Activated naive CD8-positive, alpha-beta T cell treated with anti-CD3 and anti-CD28 coated beads, Interleukin-2, amount 50 U/mL, for 24 hours (primary cell): ENCODE measurements around the gene VWA2.
A peak's percentile ranks its signal among the peaks of the same experiment; 100 is the strongest.

Experiments
- ATAC-seq: fragments of 150-1000 bp; cut with Tn5 transposase; one replicate; pipeline ENCODE4 v1.10.0; 2021
- DNase-seq: peaks from one replicate; pipeline ENCODE4 v3.0.0; 2021
- H3K27ac Mint-ChIP-seq: one replicate; pipeline ENCODE4 v1.8.0; 2021; ENCODE audit warnings: mild to moderate bottlenecking, mixed read lengths
- H3K27me3 Mint-ChIP-seq: one replicate; pipeline ENCODE4 v1.8.0; 2021; ENCODE audit warnings: mixed read lengths
- H3K36me3 Mint-ChIP-seq: one replicate; pipeline ENCODE4 v1.8.0; 2021; ENCODE audit warnings: low read depth, mixed read lengths
- H3K4me1 Mint-ChIP-seq: one replicate; pipeline ENCODE4 v1.8.0; 2021; ENCODE audit warnings: mixed read lengths
- H3K4me3 Mint-ChIP-seq: one replicate; pipeline ENCODE4 v1.8.0; 2021; ENCODE audit warnings: mild to moderate bottlenecking, moderate library complexity, mixed read lengths
- H3K9me3 Mint-ChIP-seq: one replicate; pipeline ENCODE4 v1.8.0; 2021; ENCODE audit warnings: mixed read lengths

Gene VWA2, protein sequence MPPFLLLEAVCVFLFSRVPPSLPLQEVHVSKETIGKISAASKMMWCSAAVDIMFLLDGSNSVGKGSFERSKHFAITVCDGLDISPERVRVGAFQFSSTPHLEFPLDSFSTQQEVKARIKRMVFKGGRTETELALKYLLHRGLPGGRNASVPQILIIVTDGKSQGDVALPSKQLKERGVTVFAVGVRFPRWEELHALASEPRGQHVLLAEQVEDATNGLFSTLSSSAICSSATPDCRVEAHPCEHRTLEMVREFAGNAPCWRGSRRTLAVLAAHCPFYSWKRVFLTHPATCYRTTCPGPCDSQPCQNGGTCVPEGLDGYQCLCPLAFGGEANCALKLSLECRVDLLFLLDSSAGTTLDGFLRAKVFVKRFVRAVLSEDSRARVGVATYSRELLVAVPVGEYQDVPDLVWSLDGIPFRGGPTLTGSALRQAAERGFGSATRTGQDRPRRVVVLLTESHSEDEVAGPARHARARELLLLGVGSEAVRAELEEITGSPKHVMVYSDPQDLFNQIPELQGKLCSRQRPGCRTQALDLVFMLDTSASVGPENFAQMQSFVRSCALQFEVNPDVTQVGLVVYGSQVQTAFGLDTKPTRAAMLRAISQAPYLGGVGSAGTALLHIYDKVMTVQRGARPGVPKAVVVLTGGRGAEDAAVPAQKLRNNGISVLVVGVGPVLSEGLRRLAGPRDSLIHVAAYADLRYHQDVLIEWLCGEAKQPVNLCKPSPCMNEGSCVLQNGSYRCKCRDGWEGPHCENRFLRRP

GRCh38 chr10:114239117-114239993 lies at the start of gene VWA2:
Gene VWA2 (plus strand): TSS chr10:114239254. CDS start chr10:114248714, 9,460 bp downstream.
- DNase-seq (peak; percentile 60), ATAC-seq (peak; percentile 69)
- no peaks in the 10 kb centered on the region for H3K36me3 Mint-ChIP-seq
- H3K4me3 Mint-ChIP-seq: peak within 1 kb of the TSS; percentile 54
- H3K27me3 Mint-ChIP-seq: peaks cover 64% of the 10 kb centered on the region
- H3K4me1 Mint-ChIP-seq: peaks cover 23% of the 10 kb centered on the region
- H3K27ac Mint-ChIP-seq: no peak within 1 kb of the TSS
- no peaks in the 10 kb centered on the region for H3K9me3 Mint-ChIP-seq

DNA sequence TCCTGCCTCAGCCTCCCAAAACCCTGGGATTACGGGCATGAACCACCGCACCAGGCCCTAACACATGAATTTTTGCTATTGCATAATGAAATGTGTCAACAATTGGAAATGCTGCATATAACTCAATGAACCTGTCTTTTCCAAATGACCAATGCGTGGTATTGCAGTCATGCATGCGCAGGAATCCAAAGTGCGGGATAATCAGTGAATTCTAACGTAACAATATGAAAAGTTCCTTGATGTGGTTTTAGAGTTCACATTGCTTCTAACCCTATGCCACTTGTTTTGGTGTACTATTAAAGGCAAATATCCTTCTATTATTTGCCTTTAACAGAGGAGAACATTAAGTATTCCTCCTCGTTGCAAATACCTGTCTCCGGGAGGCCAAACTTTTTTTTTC lies 49.4 kb upstream of the VWA2 start:
- H3K36me3 Mint-ChIP-seq: no peaks in the 10 kb centered on the region
- DNase-seq (no peak), ATAC-seq (no peak)
- no peaks in the 10 kb centered on the region for H3K9me3 Mint-ChIP-seq
- H3K4me3 Mint-ChIP-seq: no peak overlapping the region
- H3K27ac Mint-ChIP-seq: no peak overlapping the region
- H3K4me1 Mint-ChIP-seq: no peaks in the 10 kb centered on the region
- H3K27me3 Mint-ChIP-seq: peaks cover 11% of the 10 kb centered on the region

GRCh38 chr10:114195079-114195478 lies 44.0 kb upstream of the VWA2 start:
- Mint-ChIP-seq H3K4me3 (no peak overlapping the region), H3K27me3 (peaks cover 13% of the 10 kb centered on the region), H3K36me3 (no peaks in the 10 kb centered on the region), H3K27ac (no peak overlapping the region), H3K9me3 (no peaks in the 10 kb centered on the region), H3K4me1 (peaks cover 3% of the 10 kb centered on the region)
- DNase-seq (no peak), ATAC-seq (no peak)

- Mint-ChIP-seq H3K27me3 (peaks cover 14% of the 10 kb centered on the region), H3K36me3 (no peaks in the 10 kb centered on the region), H3K4me1 (peaks cover 3% of the 10 kb centered on the region), H3K9me3 (no peaks in the 10 kb centered on the region), H3K27ac (no peak overlapping the region), H3K4me3 (no peak overlapping the region)
- ATAC-seq (no peak), DNase-seq (no peak)
Measured at GRCh38 chr10:114199239-114199638, 39.8 kb upstream of the VWA2 start.

DNA sequence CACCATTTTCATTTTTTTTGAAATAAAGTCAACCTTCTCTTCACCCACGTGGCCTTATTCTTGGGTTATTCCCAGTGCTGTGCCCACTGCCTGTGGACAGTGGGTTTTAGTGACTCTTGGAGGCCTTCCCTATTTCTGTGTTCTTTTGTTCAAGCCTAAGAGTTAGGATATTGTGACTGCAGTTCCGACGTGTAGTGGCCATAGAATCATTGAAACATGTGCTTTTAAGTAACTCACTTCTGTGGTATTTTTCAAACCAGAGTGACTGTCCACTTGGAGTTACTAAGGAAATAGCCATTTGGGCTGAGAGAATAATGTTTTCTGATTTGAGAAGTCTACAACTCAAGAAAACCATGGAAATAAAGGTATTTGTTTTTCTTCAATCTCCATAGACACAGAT lies 36.2 kb upstream of the VWA2 start:
- Mint-ChIP-seq H3K27ac (no peak overlapping the region), H3K4me1 (no peaks in the 10 kb centered on the region), H3K4me3 (no peak overlapping the region), H3K9me3 (no peaks in the 10 kb centered on the region), H3K36me3 (no peaks in the 10 kb centered on the region), H3K27me3 (peaks cover 9% of the 10 kb centered on the region)
- DNase-seq (no peak), ATAC-seq (no peak)

DNA sequence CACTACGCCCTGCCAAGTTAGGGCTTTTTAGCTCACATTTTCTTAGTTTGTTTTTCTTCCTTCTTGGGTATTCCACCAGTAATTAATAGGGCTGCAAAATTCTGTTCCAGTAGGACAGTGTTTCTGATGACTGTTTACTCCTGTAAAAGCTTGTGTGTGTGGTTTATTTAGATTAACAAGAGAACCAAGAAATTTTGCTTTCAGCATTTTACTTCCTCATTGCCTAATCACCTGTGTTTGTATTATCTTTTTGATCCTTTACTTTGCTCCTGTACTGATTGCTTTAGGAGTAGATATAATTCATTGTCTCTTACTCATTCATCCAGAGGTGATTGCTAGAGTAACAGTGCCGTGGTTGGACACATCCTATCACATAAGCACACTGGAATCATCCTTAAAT lies 32.2 kb upstream of the VWA2 start:
- Mint-ChIP-seq H3K9me3 (no peaks in the 10 kb centered on the region), H3K27me3 (peaks cover 10% of the 10 kb centered on the region), H3K27ac (no peak overlapping the region), H3K36me3 (no peaks in the 10 kb centered on the region), H3K4me1 (no peaks in the 10 kb centered on the region), H3K4me3 (no peak overlapping the region)
- no peak for DNase-seq
- no peak for ATAC-seq

DNA sequence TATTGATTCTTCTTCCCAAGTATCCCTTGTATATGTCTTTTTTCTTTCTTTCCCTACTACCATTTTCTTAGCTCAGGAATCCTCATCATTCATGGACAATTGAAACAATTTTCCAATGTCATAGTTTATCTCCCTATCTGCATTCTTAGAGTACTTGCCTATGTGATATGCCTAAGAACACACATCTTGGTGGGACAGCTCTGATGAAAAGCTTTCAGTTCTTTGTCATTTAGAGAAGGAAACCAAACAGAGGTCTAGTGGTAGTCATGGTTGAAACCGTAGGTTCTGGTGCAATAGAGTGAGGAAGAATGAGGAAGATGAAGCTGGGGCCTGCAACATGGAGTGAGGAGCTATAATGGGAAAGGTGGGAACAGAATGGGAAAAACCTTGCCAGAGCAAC lies 31.7 kb upstream of the VWA2 start:
- H3K4me1 Mint-ChIP-seq: no peaks in the 10 kb centered on the region
- H3K4me3 Mint-ChIP-seq: no peak overlapping the region
- H3K27me3 Mint-ChIP-seq: peaks cover 10% of the 10 kb centered on the region
- no peaks in the 10 kb centered on the region for H3K9me3 Mint-ChIP-seq
- ATAC-seq (no peak), DNase-seq (no peak)
- no peak overlapping the region for H3K27ac Mint-ChIP-seq
- H3K36me3 Mint-ChIP-seq: no peaks in the 10 kb centered on the region

DNA sequence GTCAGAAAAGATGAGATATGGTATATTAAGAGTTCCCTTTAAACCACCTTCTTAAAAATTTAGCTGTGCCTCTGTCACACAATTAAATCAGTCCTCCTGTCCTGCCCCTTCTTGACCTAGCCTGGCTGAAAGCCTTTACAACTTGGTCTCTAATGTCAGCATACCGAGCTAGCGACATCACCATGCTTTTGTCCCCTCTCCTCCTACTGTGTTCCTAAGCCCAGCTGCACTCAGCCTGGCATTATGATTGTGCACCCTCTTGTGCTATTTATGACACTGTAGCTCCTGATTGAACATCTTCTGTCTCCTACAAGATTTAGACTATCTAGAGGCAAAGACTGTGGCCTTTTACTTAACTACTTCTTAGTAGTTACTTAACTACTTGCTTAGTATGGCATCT lies 30.7 kb upstream of the VWA2 start:
- Mint-ChIP-seq H3K36me3 (no peaks in the 10 kb centered on the region), H3K9me3 (no peaks in the 10 kb centered on the region), H3K27me3 (peaks cover 10% of the 10 kb centered on the region), H3K4me1 (no peaks in the 10 kb centered on the region), H3K4me3 (no peak overlapping the region), H3K27ac (no peak overlapping the region)
- no peak for DNase-seq
- ATAC-seq: no peak

DNA sequence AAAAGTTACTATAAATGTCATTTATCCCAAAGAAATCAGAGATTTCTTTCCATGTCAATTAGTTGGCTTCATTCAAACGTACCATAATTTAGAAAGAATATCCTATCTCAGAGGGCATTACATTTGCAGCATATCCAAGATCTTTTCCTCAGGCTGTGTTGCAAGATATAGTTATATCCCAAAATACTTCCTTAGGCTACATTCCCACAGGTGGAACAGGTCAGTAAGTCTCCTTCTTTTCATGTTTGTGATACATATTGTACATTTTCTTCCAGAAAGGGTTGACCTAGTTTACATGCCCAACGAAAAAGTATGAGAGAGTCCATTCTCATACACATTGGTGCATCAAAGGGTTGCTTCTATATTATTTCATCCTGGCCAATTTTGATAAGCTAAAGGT lies 26.9 kb upstream of the VWA2 start:
- no peaks in the 10 kb centered on the region for H3K36me3 Mint-ChIP-seq
- DNase-seq: no peak
- ATAC-seq: no peak
- H3K4me3 Mint-ChIP-seq: no peak overlapping the region
- H3K9me3 Mint-ChIP-seq: no peaks in the 10 kb centered on the region
- peaks cover 4% of the 10 kb centered on the region for H3K27me3 Mint-ChIP-seq
- no peaks in the 10 kb centered on the region for H3K4me1 Mint-ChIP-seq
- H3K27ac Mint-ChIP-seq: no peak overlapping the region

- DNase-seq (no peak), ATAC-seq (no peak)
- Mint-ChIP-seq H3K27me3 (peaks cover 4% of the 10 kb centered on the region), H3K9me3 (no peaks in the 10 kb centered on the region), H3K27ac (no peak overlapping the region), H3K4me3 (no peak overlapping the region), H3K36me3 (no peaks in the 10 kb centered on the region), H3K4me1 (no peaks in the 10 kb centered on the region)
Measured at GRCh38 chr10:114215033-114215432, 24.0 kb upstream of the VWA2 start.

DNA sequence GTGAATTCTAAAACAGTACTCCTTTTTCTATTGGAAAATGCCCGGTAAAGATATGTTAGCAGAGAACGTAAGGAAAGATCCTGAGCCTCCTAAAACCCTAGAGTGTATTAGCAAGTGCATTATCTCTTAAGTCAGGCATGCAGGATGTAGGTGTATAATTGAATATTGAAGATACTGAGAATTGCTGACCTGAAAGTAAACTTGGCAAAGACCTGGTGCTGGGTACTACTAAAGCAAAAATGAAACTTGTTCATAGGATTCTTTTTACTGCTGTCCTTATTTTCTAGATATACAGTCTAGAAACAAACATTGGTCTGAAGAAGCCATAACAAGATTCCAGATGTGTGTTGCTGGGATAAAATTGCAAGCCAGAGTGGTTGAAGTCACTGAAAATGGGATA lies 18.8 kb upstream of the VWA2 start:
- no peak overlapping the region for H3K27ac Mint-ChIP-seq
- peaks cover 2% of the 10 kb centered on the region for H3K27me3 Mint-ChIP-seq
- no peak overlapping the region for H3K4me3 Mint-ChIP-seq
- H3K9me3 Mint-ChIP-seq: no peaks in the 10 kb centered on the region
- ATAC-seq (no peak), DNase-seq (no peak)
- H3K36me3 Mint-ChIP-seq: no peaks in the 10 kb centered on the region
- no peaks in the 10 kb centered on the region for H3K4me1 Mint-ChIP-seq

GRCh38 chr10:114221235-114221634 lies 17.8 kb upstream of the VWA2 start:
- peaks cover 3% of the 10 kb centered on the region for H3K27me3 Mint-ChIP-seq
- no peak overlapping the region for H3K4me3 Mint-ChIP-seq
- H3K4me1 Mint-ChIP-seq: no peaks in the 10 kb centered on the region
- H3K27ac Mint-ChIP-seq: no peak overlapping the region
- no peak for ATAC-seq
- DNase-seq: no peak
- no peaks in the 10 kb centered on the region for H3K9me3 Mint-ChIP-seq
- H3K36me3 Mint-ChIP-seq: no peaks in the 10 kb centered on the region

DNA sequence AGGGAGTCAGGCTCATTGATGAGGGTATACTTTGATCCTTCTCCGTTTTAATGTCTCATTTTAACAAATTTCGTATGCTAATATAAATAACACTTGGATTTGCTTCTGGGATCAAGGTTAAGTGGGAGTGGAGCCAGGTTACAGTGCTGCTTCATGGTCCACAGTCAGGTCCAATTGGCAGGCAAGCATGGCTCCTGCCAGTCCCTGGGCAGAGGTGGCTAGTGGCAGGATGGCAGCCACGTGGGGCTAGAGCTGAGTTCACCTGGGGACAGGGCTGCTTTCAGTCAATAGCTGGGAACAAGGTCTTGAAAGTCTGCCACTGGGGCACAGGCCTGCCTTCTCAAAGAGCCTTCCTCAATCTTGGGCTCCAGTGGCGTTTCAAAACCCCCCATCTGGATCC lies 16.0 kb upstream of the VWA2 start:
- no peaks in the 10 kb centered on the region for H3K36me3 Mint-ChIP-seq
- no peaks in the 10 kb centered on the region for H3K9me3 Mint-ChIP-seq
- DNase-seq (no peak), ATAC-seq (no peak)
- no peak overlapping the region for H3K27ac Mint-ChIP-seq
- H3K4me3 Mint-ChIP-seq: no peak overlapping the region
- no peaks in the 10 kb centered on the region for H3K4me1 Mint-ChIP-seq
- peaks cover 8% of the 10 kb centered on the region for H3K27me3 Mint-ChIP-seq

GRCh38 chr10:114228156-114228555 lies 10.9 kb upstream of the VWA2 start:
- Mint-ChIP-seq H3K27me3 (peaks cover 20% of the 10 kb centered on the region), H3K9me3 (no peaks in the 10 kb centered on the region), H3K4me1 (peaks cover 3% of the 10 kb centered on the region), H3K36me3 (no peaks in the 10 kb centered on the region), H3K27ac (no peak overlapping the region), H3K4me3 (no peak overlapping the region)
- no peak for ATAC-seq
- no peak for DNase-seq
